Panc1 (cell line): ENCODE data around the gene LDB3.

Experiments used
- POLR2AphosphoS5 ChIP-seq: IDR thresholded peaks from 2 replicates; pipeline ENCODE4 v1.6.1; 2012; ENCODE audit warnings: mild to moderate bottlenecking, low read depth, low read length, moderate library complexity
- SIN3A ChIP-seq: IDR thresholded peaks from 2 replicates; pipeline ENCODE4 v1.6.1; 2012; ENCODE audit warnings: low read depth, mild to moderate bottlenecking, low read length, moderate library complexity, borderline replicate concordance; ENCODE audit not compliant: insufficient read depth
- TF ChIP-seq, protein P1 (sequence below): fragments of 450-650 bp; IDR thresholded peaks from 2 replicates; pipeline ENCODE4 v1.5.1; 2017; ENCODE audit warnings: mild to moderate bottlenecking
- TF ChIP-seq, protein P2 (sequence below), 2 experiments: IDR thresholded peaks; 2 replicates each; pipeline ENCODE4 v1.6.1; 2011 to 2012; ENCODE audit warnings: low read depth in 2 of 2, control low read depth in 1 of 2, low read length in 1 of 2, mild to moderate bottlenecking in 1 of 2, moderate library complexity in 1 of 2; ENCODE audit not compliant: insufficient read depth in 1 of 2

DNA sequence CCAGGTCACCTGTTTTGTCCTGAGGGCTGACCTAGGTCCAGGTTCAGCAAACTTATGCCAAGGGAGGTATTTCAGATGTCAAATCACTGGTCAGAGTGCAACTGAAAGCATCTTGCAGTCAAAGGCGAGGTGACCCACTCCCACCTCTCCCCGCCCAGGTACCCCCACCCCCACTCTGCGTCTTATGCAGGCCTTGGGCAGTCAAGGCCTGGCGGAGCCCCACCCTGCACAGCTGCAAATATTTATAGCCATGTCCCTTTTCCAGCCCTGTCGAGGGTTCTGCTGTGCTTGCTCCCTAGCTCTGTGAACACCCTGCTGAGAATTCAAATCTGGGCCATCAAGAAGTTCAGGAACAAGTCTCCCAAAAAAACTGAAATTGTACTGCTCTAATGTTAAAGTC lies 47.5 kb downstream of the LDB3 start:
- TF ChIP-seq, protein P1, sequence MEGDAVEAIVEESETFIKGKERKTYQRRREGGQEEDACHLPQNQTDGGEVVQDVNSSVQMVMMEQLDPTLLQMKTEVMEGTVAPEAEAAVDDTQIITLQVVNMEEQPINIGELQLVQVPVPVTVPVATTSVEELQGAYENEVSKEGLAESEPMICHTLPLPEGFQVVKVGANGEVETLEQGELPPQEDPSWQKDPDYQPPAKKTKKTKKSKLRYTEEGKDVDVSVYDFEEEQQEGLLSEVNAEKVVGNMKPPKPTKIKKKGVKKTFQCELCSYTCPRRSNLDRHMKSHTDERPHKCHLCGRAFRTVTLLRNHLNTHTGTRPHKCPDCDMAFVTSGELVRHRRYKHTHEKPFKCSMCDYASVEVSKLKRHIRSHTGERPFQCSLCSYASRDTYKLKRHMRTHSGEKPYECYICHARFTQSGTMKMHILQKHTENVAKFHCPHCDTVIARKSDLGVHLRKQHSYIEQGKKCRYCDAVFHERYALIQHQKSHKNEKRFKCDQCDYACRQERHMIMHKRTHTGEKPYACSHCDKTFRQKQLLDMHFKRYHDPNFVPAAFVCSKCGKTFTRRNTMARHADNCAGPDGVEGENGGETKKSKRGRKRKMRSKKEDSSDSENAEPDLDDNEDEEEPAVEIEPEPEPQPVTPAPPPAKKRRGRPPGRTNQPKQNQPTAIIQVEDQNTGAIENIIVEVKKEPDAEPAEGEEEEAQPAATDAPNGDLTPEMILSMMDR = no peak
- no peak for TF ChIP-seq POLR2AphosphoS5
- TF ChIP-seq, protein P2, sequence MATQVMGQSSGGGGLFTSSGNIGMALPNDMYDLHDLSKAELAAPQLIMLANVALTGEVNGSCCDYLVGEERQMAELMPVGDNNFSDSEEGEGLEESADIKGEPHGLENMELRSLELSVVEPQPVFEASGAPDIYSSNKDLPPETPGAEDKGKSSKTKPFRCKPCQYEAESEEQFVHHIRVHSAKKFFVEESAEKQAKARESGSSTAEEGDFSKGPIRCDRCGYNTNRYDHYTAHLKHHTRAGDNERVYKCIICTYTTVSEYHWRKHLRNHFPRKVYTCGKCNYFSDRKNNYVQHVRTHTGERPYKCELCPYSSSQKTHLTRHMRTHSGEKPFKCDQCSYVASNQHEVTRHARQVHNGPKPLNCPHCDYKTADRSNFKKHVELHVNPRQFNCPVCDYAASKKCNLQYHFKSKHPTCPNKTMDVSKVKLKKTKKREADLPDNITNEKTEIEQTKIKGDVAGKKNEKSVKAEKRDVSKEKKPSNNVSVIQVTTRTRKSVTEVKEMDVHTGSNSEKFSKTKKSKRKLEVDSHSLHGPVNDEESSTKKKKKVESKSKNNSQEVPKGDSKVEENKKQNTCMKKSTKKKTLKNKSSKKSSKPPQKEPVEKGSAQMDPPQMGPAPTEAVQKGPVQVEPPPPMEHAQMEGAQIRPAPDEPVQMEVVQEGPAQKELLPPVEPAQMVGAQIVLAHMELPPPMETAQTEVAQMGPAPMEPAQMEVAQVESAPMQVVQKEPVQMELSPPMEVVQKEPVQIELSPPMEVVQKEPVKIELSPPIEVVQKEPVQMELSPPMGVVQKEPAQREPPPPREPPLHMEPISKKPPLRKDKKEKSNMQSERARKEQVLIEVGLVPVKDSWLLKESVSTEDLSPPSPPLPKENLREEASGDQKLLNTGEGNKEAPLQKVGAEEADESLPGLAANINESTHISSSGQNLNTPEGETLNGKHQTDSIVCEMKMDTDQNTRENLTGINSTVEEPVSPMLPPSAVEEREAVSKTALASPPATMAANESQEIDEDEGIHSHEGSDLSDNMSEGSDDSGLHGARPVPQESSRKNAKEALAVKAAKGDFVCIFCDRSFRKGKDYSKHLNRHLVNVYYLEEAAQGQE (IDR thresholded peaks at IDR 0.05; ENCODE audit: insufficient read depth in 1 of 2, low read depth in 2 of 2, low read length in 1 of 2) = no peak
- TF ChIP-seq SIN3A = no peak
